Natural killer cell treated with Interleukin-12 subunit alpha and Interleukin-12 subunit beta and Interleukin-15 and Interleukin-18, amount 100 ng/mL, for 72 hours (primary cell): Measurements from ENCODE around the gene TREX2. TPM values are rescaled to one million over a fixed set of nuclear protein-coding genes. Genes with fewer than 3 reads are reported as not detected.

Experiments used
- ATAC-seq, 2 donors: fragments of 150-1000 bp; cut with Tn5 transposase in 1 of 2; sonication (Bioruptor Pico), chemical (Tn5 transposase) in 1 of 2; 2 replicates each; pipeline ENCODE4 v1.10.0; 2021
- DNase-seq: peaks from one replicate; pipeline ENCODE4 v3.0.0; 2022; ENCODE audit warnings: low spot score
- H3K27ac Mint-ChIP-seq, 2 donors: 1 replicate in 1 of 2; 2 replicates in 1 of 2; pipeline ENCODE4 v1.8.0; 2022; ENCODE audit warnings: mixed read lengths in 2 of 2, mild to moderate bottlenecking in 1 of 2, moderate library complexity in 1 of 2
- H3K27me3 Mint-ChIP-seq, 2 donors: 1 replicate in 1 of 2; 2 replicates in 1 of 2; pipeline ENCODE4 v1.8.0; 2022; ENCODE audit warnings: mixed read lengths in 2 of 2
- H3K36me3 Mint-ChIP-seq: one replicate; pipeline ENCODE4 v1.8.0; 2022; ENCODE audit warnings: mixed read lengths
- H3K4me1 Mint-ChIP-seq, 2 donors: 1 replicate in 1 of 2; 2 replicates in 1 of 2; pipeline ENCODE4 v1.8.0; 2022; ENCODE audit warnings: low read depth in 2 of 2, mixed read lengths in 2 of 2, mild to moderate bottlenecking in 1 of 2
- H3K4me3 Mint-ChIP-seq: one replicate; pipeline ENCODE4 v1.8.0; 2022; ENCODE audit warnings: mixed read lengths
- H3K9me3 Mint-ChIP-seq: 2 replicates; pipeline ENCODE4 v1.8.0; 2022; ENCODE audit warnings: mixed read lengths
- total RNA-seq, 2 donors: library from RNA; stranded (reverse); gene quantifications; one replicate each; pipeline ENCODE4 v1.2.3, GENCODE V29; 2022

Gene TREX2
- total RNA-seq, 2 donors from 2014 or later = 1.4 to 4.5 TPM

- Mint-ChIP-seq H3K27me3 (peaks cover 0 to 2% of the 10 kb centered on the region in 2 donors), H3K4me3 (no peak overlapping the region), H3K4me1 (no peaks in the 10 kb centered on the region), H3K9me3 (no peaks in the 10 kb centered on the region), H3K36me3 (no peaks in the 10 kb centered on the region), H3K27ac (no peak overlapping the region)
- no peak for ATAC-seq
- no peak for DNase-seq
Observed at GRCh38 chrX:153430796-153431195, 15.1 kb downstream of the TREX2 start.

GRCh38 chrX:153426204-153426603, 19.7 kb downstream of the TREX2 start:
- no peak overlapping the region for H3K27ac Mint-ChIP-seq
- DNase-seq = no peak
- ATAC-seq = no peak

GRCh38 chrX:153423652-153424051, 22.2 kb downstream of the TREX2 start:
- Mint-ChIP-seq H3K27ac (no peak overlapping the region), H3K4me3 (no peak overlapping the region), H3K9me3 (no peaks in the 10 kb centered on the region), H3K27me3 (no peaks in the 10 kb centered on the region), H3K36me3 (no peaks in the 10 kb centered on the region), H3K4me1 (no peaks in the 10 kb centered on the region)
- DNase-seq (no peak), ATAC-seq (no peak)

More at GRCh38 chrX:153426204-153426603, 19.7 kb downstream of the TREX2 start:
- no peaks in the 10 kb centered on the region for H3K9me3 Mint-ChIP-seq
- peaks cover 0 to 2% of the 10 kb centered on the region in 2 donors for H3K27me3 Mint-ChIP-seq
- H3K4me1 Mint-ChIP-seq = no peaks in the 10 kb centered on the region
- H3K36me3 Mint-ChIP-seq = no peaks in the 10 kb centered on the region
- no peak overlapping the region for H3K4me3 Mint-ChIP-seq

GRCh38 chrX:153421856-153422255, 24.0 kb downstream of the TREX2 start:
- ATAC-seq = no peak
- Mint-ChIP-seq H3K27ac (no peak overlapping the region), H3K27me3 (no peaks in the 10 kb centered on the region), H3K4me1 (no peaks in the 10 kb centered on the region), H3K36me3 (no peaks in the 10 kb centered on the region), H3K9me3 (no peaks in the 10 kb centered on the region), H3K4me3 (no peak overlapping the region)
- no peak for DNase-seq

GRCh38 chrX:153420851-153421599, 24.8 kb downstream of the TREX2 start:
- no peaks in the 10 kb centered on the region for H3K4me1 Mint-ChIP-seq
- ATAC-seq = no peak
- H3K36me3 Mint-ChIP-seq = no peaks in the 10 kb centered on the region
- H3K27me3 Mint-ChIP-seq = no peaks in the 10 kb centered on the region
- no peak overlapping the region for H3K4me3 Mint-ChIP-seq
- H3K27ac Mint-ChIP-seq = no peak overlapping the region
- no peak for DNase-seq
- no peaks in the 10 kb centered on the region for H3K9me3 Mint-ChIP-seq

GRCh38 chrX:153417637-153418036, 28.2 kb downstream of the TREX2 start:
- Mint-ChIP-seq H3K9me3 (no peaks in the 10 kb centered on the region), H3K27me3 (no peaks in the 10 kb centered on the region), H3K36me3 (no peaks in the 10 kb centered on the region), H3K4me3 (no peak overlapping the region), H3K27ac (no peak overlapping the region), H3K4me1 (no peaks in the 10 kb centered on the region)
- no peak for ATAC-seq
- DNase-seq = no peak

GRCh38 chrX:153416781-153417450, 28.9 kb downstream of the TREX2 start:
- no peak for DNase-seq
- peaks cover 5% of the 10 kb centered on the region in 2 donors for H3K4me1 Mint-ChIP-seq
- H3K9me3 Mint-ChIP-seq = no peaks in the 10 kb centered on the region
- no peaks in the 10 kb centered on the region for H3K36me3 Mint-ChIP-seq
- no peak for ATAC-seq
- no peaks in the 10 kb centered on the region for H3K27me3 Mint-ChIP-seq
- H3K27ac Mint-ChIP-seq = no peak overlapping the region
- no peak overlapping the region for H3K4me3 Mint-ChIP-seq

- H3K4me1 Mint-ChIP-seq = peaks cover 6 to 9% of the 10 kb centered on the region in 2 donors
- H3K36me3 Mint-ChIP-seq = no peaks in the 10 kb centered on the region
- no peaks in the 10 kb centered on the region for H3K9me3 Mint-ChIP-seq
- no peaks in the 10 kb centered on the region for H3K27me3 Mint-ChIP-seq
- ATAC-seq (no peak), DNase-seq (no peak)
- no peak overlapping the region for H3K4me3 Mint-ChIP-seq
- H3K27ac Mint-ChIP-seq = no peak overlapping the region
Observed at GRCh38 chrX:153414856-153415510, 30.9 kb downstream of the TREX2 start.

GRCh38 chrX:153413731-153414130, 32.1 kb downstream of the TREX2 start:
- H3K27ac Mint-ChIP-seq = no peak overlapping the region
- no peaks in the 10 kb centered on the region for H3K36me3 Mint-ChIP-seq
- no peaks in the 10 kb centered on the region for H3K27me3 Mint-ChIP-seq
- H3K4me3 Mint-ChIP-seq = no peak overlapping the region
- ATAC-seq (no peak), DNase-seq (no peak)
- peaks cover 6 to 9% of the 10 kb centered on the region in 2 donors for H3K4me1 Mint-ChIP-seq
- no peaks in the 10 kb centered on the region for H3K9me3 Mint-ChIP-seq

GRCh38 chrX:153412746-153413720, 32.8 kb downstream of the TREX2 start:
- peaks cover 6 to 9% of the 10 kb centered on the region in 2 donors for H3K4me1 Mint-ChIP-seq
- H3K36me3 Mint-ChIP-seq = no peaks in the 10 kb centered on the region
- no peak overlapping the region for H3K27ac Mint-ChIP-seq
- H3K27me3 Mint-ChIP-seq = no peaks in the 10 kb centered on the region
- H3K9me3 Mint-ChIP-seq = no peaks in the 10 kb centered on the region
- no peak overlapping the region for H3K4me3 Mint-ChIP-seq
- no peak for DNase-seq
- no peak for ATAC-seq

GRCh38 chrX:153411988-153412574, 33.8 kb downstream of the TREX2 start:
- Mint-ChIP-seq H3K36me3 (no peaks in the 10 kb centered on the region), H3K27me3 (no peaks in the 10 kb centered on the region), H3K27ac (no peak overlapping the region), H3K9me3 (no peaks in the 10 kb centered on the region), H3K4me1 (peaks cover 6 to 9% of the 10 kb centered on the region in 2 donors), H3K4me3 (peak overlapping the region; percentile 74)
- ATAC-seq (no peak), DNase-seq (no peak)

- Mint-ChIP-seq H3K36me3 (no peaks in the 10 kb centered on the region), H3K4me1 (peaks cover 6 to 9% of the 10 kb centered on the region in 2 donors), H3K4me3 (peak within 1 kb of the TSS; percentile 74), H3K9me3 (no peaks in the 10 kb centered on the region), H3K27me3 (no peaks in the 10 kb centered on the region), H3K27ac (peak within 1 kb of the TSS in 1 of 2 donors; percentile 69)
- DNase-seq (no peak), ATAC-seq (peak; percentile 84 to 88)
Observed at GRCh38 chrX:153411255-153411987, 34.4 kb downstream of the TREX2 start, which contains the start of gene ZFP92. ZFP92 (plus strand) TSS chrX:153411472; CDS start chrX:153418323, 6,851 bp downstream.
